ENCODE measurements around the gene FAM200C. TPM values are rescaled to one million over a fixed set of nuclear protein-coding genes. Genes with fewer than 3 reads are reported as not detected.

Gene FAM200C
- total RNA-seq, 6 experiments from 2014 or later, result 0.56 to 1.2 (median 0.95) TPM

- ATAC-seq, result no peak
- WGBS (ENCODE audit: insufficient coverage, low coverage, low lambda C conversion rate, missing lambda C conversion rate), result 17% methylated on average over 2 of the region's 2 CpGs
- H3K9me3 ChIP-seq, result no peaks in the 10 kb centered on the region
- no peaks in the 10 kb centered on the region for H3K27me3 ChIP-seq
- TF ChIP-seq, protein P1, sequence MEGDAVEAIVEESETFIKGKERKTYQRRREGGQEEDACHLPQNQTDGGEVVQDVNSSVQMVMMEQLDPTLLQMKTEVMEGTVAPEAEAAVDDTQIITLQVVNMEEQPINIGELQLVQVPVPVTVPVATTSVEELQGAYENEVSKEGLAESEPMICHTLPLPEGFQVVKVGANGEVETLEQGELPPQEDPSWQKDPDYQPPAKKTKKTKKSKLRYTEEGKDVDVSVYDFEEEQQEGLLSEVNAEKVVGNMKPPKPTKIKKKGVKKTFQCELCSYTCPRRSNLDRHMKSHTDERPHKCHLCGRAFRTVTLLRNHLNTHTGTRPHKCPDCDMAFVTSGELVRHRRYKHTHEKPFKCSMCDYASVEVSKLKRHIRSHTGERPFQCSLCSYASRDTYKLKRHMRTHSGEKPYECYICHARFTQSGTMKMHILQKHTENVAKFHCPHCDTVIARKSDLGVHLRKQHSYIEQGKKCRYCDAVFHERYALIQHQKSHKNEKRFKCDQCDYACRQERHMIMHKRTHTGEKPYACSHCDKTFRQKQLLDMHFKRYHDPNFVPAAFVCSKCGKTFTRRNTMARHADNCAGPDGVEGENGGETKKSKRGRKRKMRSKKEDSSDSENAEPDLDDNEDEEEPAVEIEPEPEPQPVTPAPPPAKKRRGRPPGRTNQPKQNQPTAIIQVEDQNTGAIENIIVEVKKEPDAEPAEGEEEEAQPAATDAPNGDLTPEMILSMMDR (IDR thresholded peaks at IDR 0.05), result no peak
- TF ChIP-seq POLR2A (IDR thresholded peaks at IDR 0.05), result no peak
- no peak overlapping the region for H3K27ac ChIP-seq
- H3K4me1 ChIP-seq, result peaks cover 0 to 5% (median 1%) of the 10 kb centered on the region in 4 donors
- H3K36me3 ChIP-seq, result no peaks in the 10 kb centered on the region
- intact Hi-C loops (cut with DNase I), result no loop called here
- no peak for DNase-seq
- no peak overlapping the region for H3K4me3 ChIP-seq
These were observed 23.2 kb upstream of the FAM200C start for GRCh38 chr5:160423099-160423498.

- peak within 1 kb of the TSS; percentile 51 to 63 (median 62) for H3K4me3 ChIP-seq
- DNase-seq (peak; percentile 94 to 96 (median 95)), ATAC-seq (peak; percentile 87 to 94 (median 91))
- H3K27me3 ChIP-seq, result no peaks in the 10 kb centered on the region
- intact Hi-C loops (cut with DNase I), result no loop called here
- TF ChIP-seq, protein P1 (IDR thresholded peaks at IDR 0.05), result no peak
- peak; percentile 19 for TF ChIP-seq POLR2A (IDR thresholded peaks at IDR 0.05)
- H3K27ac ChIP-seq, result no peak within 1 kb of the TSS
- H3K9me3 ChIP-seq, result no peaks in the 10 kb centered on the region
- H3K4me1 ChIP-seq, result peaks cover 0 to 15% (median 4%) of the 10 kb centered on the region in 4 donors
- no peaks in the 10 kb centered on the region for H3K36me3 ChIP-seq
- under 1% methylated on average over 25 of the region's 39 CpGs for WGBS (ENCODE audit: insufficient coverage, low coverage, low lambda C conversion rate, missing lambda C conversion rate)
These were observed 21.9 kb upstream of the FAM200C start, which contains the start of gene PTTG1 for GRCh38 chr5:160421625-160422258. PTTG1 (plus strand) TSS chr5:160421855; CDS start chr5:160422313, 458 bp downstream.

DNA sequence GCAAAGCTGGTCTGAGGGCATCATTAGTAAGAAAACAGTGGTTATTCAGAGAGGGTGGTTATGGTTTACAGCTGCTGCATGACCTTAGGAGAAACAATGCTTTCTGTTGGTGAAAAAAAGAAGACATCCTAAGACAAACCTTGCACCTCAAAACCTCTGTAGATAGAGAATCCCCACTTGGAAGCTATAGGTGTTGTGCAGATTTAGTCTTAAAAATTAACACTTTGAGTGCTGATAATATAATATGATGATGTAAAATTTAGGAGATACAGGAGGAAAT, 20.4 kb upstream of the FAM200C start:
- Histone ChIP-seq H3K9me3 (no peaks in the 10 kb centered on the region), H3K4me3 (no peak overlapping the region), H3K36me3 (no peaks in the 10 kb centered on the region), H3K27me3 (no peaks in the 10 kb centered on the region), H3K4me1 (peaks cover 0 to 15% (median 4%) of the 10 kb centered on the region in 4 donors), H3K27ac (no peak overlapping the region)
- ATAC-seq (no peak), DNase-seq (no peak)
- no peak for TF ChIP-seq POLR2A (IDR thresholded peaks at IDR 0.05)
- intact Hi-C loops (cut with DNase I), result no loop called here

DNA sequence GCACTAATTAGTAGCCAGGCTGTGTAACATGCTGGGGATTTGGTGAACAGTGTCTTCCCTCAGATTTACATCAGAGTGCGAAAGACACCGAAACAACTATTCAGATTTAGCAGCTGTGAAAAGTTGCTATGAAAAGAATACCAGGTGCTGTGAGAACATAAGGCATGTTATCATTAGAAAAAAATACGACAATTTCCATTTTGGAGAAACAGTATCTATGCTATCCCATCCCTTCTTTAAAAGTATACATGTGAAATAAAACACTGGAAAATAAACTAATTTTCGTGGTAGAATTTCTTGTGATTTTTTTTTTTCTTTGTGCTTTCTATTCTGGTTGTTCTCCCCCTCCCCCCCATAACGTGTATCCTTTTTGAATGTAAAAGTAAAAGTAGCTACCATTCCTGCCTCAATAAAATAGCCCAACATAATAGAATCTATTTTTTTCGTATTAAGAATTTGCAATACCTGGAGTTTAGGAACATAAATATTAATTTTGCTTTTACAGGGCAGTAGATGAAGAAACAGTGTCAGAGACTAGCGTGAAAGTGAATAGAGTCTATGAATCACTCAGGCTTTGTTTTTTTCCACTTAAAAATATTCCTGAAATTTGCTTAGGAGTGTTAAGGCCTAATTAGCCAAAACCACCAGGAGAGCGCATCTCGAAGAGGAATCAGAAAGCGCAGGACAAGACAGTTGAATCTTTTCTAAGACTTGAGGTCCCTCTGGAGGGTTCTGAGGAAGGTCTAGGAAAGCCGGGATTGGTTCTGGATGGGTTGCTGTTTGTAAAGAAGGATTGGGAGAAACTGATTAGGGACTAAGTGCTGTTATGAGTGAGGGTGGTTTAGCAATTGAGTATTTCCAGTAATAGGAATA, 19.8 kb upstream of the FAM200C start:
- H3K36me3 ChIP-seq, result peaks cover 0 to 5% (median under 1%) of the 10 kb centered on the region in 4 donors
- DNase-seq (no peak), ATAC-seq (no peak)
- intact Hi-C loops (cut with DNase I), result no loop called here
- peak overlapping the region; percentile 68 to 84 (median 81) for H3K4me3 ChIP-seq
- H3K27ac ChIP-seq, result peak overlapping the region; percentile 86 to 90 (median 88)
- 40% methylated on average over 11 of the region's 11 CpGs for WGBS (ENCODE audit: insufficient coverage, low coverage, low lambda C conversion rate, missing lambda C conversion rate)
- no peak for TF ChIP-seq POLR2A (IDR thresholded peaks at IDR 0.05)
- TF ChIP-seq, protein P1 (IDR thresholded peaks at IDR 0.05), result no peak
- peaks cover 0 to 15% (median 4%) of the 10 kb centered on the region in 4 donors for H3K4me1 ChIP-seq
- H3K9me3 ChIP-seq, result no peaks in the 10 kb centered on the region
- no peaks in the 10 kb centered on the region for H3K27me3 ChIP-seq
